Lower leg skin (tissue), 4 donors: Measurements from ENCODE around the gene KIF26B. TPM values are rescaled to one million over a fixed set of nuclear protein-coding genes. Genes with fewer than 3 reads are reported as not detected.

Experiments used
- DNase-seq, 2 donors: peaks; one replicate each; pipeline ENCODE4 v3.0.0-alpha.2; 2019; ENCODE audit warnings: low spot score in 2 of 2
- H3K4me3 ChIP-seq: fragments of 200-600 bp; sonication (generic); 2 replicates; pipeline ENCODE4 v1.5.1; 2017; ENCODE audit warnings: mild to moderate bottlenecking, low read depth; ENCODE audit not compliant: poor library complexity, severe bottlenecking
- POLR2A ChIP-seq, 2 donors: fragments of 450-650 bp; IDR thresholded peaks; one replicate each; pipeline ENCODE4 v1.6.1; 2016 to 2017; ENCODE audit warnings: antibody characterized with exemption in 2 of 2, mild to moderate bottlenecking in 1 of 2, moderate library complexity in 1 of 2
- WGBS, 2 donors: methylation state at CpG; one replicate each; pipeline ENCODE4 v1.1.5; 2018; 5-methylcytosine and 5-hydroxymethylcytosine counted together
- intact Hi-C: fragments of 100-400 bp; cut with DNase I; formaldehyde crosslinking; loops from one replicate; pipeline ENCODE4 v1.15.0; 2023; ENCODE audit warnings: low total_unique reads
- total RNA-seq, 4 donors: library from RNA; depleted of rRNA; stranded (reverse); fragments of >200 nt; gene quantifications; one replicate each; pipeline ENCODE4 v1.1.0, GENCODE V29; 2016
- TF ChIP-seq, protein P1 (sequence below), 3 donors: fragments of 450-650 bp; IDR thresholded peaks; one replicate each; pipeline ENCODE4 v1.5.1; 2016; ENCODE audit warnings: antibody characterized with exemption in 3 of 3, mild to moderate bottlenecking in 3 of 3, moderate library complexity in 2 of 3

The KIF26B gene
- total RNA-seq, 4 donors from 2014 or later: 3.9 to 6.6 (median 5.7) TPM

DNA sequence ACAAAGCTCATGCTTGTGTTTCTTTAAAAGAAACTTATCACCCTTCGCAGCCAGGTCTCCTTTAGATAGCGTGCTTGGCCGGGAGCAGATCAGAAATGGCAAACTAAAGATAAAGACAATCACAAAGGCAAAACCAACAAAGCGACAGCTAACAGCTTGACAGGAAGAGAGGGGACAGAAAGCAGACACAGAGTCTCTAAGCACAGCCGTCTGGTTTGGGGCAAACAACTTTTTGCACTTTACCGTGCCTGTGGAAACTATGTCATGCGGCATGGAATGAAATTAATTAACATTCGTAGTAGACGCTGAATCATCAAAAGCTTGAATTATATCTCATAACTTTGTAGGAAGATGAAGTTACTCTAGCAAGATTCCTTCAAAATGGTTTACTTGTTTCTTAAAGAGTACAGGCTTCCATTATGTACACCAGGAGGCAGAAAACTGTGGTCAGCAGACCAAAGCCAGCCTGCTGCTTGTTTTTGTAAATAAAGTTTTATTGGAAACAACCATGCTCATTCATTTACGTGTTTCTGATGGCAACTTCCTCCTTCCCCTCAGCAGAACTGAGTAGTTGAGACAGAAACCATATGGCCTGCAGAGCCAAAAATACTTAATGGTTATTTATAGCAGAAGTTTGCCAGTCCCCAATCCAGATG lies 183.2 kb downstream of the KIF26B start:
- H3K4me3 ChIP-seq: no peak overlapping the region
- intact Hi-C loops: no loop called here
- 73 to 81% methylated on average over 10 of the region's 10 CpGs for WGBS, 2 donors
- DNase-seq: no peak
- no peak for TF ChIP-seq POLR2A (IDR thresholded peaks at IDR 0.05)

DNA sequence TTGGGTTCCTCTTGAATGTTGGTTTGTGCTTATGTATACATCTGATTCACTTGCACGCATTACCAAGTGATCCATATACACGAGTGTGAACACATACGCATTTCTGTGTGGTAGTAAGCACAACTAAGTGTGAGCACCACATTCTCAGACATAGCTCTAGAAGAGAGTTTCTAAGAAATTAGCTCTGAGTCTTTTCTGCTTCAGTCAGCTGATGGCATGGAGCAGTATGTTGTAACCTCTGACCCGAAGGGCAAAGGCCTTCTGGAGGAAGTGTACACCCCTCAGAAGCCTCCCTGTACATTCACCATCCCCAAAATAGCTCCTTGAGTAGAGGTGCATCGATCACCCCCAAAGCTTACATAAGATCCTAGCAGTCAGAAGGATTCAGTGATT lies 183.7 kb downstream of the KIF26B start:
- no peak overlapping the region for H3K4me3 ChIP-seq
- 83 to 89% methylated on average over 5 of the region's 5 CpGs for WGBS, 2 donors
- no peak for DNase-seq
- no peak for TF ChIP-seq POLR2A (IDR thresholded peaks at IDR 0.05)
- TF ChIP-seq, protein P1, sequence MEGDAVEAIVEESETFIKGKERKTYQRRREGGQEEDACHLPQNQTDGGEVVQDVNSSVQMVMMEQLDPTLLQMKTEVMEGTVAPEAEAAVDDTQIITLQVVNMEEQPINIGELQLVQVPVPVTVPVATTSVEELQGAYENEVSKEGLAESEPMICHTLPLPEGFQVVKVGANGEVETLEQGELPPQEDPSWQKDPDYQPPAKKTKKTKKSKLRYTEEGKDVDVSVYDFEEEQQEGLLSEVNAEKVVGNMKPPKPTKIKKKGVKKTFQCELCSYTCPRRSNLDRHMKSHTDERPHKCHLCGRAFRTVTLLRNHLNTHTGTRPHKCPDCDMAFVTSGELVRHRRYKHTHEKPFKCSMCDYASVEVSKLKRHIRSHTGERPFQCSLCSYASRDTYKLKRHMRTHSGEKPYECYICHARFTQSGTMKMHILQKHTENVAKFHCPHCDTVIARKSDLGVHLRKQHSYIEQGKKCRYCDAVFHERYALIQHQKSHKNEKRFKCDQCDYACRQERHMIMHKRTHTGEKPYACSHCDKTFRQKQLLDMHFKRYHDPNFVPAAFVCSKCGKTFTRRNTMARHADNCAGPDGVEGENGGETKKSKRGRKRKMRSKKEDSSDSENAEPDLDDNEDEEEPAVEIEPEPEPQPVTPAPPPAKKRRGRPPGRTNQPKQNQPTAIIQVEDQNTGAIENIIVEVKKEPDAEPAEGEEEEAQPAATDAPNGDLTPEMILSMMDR (IDR thresholded peaks at IDR 0.05): no peak
- intact Hi-C loops: no loop called here

DNA sequence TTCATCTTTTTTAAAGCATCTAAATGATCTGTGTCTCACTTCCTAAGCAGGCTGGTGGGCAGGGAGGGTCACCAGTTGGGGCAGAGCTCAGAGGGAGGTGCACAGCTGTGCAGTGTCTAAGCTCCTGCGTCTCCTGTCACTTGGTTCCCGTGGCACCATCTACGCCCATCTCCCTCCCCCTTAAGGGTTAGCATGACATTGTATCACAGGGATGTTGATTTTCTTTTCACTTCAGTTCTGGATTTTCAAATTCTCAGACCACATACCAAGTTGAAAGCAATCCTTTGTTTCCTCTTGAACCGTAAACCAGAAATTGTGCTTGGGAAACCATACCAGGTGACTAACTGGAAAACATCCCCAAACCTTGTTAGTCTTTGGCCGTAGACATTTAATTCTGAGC lies 187.0 kb downstream of the KIF26B start:
- intact Hi-C loops: no loop called here
- no peak for DNase-seq
- WGBS, 2 donors: 83 to 90% methylated on average over 5 of the region's 5 CpGs

DNA sequence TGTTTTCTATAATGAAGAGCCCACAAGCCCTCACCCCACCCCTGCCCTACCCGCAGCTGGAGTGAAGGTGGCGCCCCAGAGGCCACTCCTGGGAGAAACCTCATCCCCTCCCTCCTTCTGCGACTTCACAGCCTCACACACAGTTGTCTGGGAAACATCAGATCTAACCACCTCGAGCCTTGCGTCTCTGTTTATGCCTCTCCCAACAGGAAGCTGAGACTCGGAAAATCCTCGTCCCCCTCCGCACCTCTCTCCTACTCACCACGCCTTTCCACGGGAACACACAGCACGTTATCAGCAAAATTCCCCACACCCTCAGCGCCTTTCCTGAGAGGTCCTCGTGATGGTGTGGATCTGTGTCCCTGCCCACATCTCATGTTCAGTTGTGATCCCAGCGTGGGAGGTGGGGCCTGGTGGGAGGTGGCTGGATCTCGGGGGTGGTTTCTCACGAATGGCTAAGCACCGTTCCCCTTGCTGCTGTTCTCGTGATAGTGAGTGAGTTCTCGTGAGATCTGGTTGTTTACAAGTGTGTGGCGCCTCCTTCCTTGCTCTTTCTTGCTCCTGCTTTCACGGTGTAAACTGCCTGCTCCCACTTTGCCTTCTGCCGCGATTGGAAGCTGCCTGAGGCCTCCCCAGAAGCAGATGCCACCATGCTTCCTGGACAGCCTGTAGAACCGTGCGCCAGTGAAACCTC lies 190.6 kb downstream of the KIF26B start:
- intact Hi-C loops: no loop called here
- TF ChIP-seq POLR2A (IDR thresholded peaks at IDR 0.05): no peak
- TF ChIP-seq, protein P1 (IDR thresholded peaks at IDR 0.05): no peak
- WGBS, 2 donors: 85 to 90% methylated on average over 25 of the region's 25 CpGs
- DNase-seq: no peak
- H3K4me3 ChIP-seq: no peak overlapping the region

More for the DNA sequence above, 187.0 kb downstream of the KIF26B start:
- no peak overlapping the region for H3K4me3 ChIP-seq
- no peak for TF ChIP-seq POLR2A (IDR thresholded peaks at IDR 0.05)
- TF ChIP-seq, protein P1 (IDR thresholded peaks at IDR 0.05): no peak

DNA sequence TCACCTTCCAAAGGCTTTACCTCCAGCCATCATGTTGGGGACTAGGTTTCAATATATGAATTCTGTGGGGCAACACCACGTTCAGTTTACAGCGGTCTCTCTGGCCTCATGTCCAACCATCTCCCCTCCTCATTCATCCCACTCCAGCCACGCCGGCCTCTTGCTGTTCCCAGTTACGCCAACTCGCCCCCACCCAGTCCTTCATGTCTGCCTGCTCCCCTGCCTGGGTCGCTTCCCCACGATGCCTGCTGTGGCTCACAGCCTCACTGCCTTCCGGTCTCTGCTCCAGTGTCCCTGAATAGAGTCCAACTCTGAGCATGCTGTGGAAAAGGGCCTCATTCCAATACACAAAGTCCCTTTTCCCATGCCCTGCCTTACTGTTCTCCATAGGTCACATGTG lies 193.8 kb downstream of the KIF26B start:
- intact Hi-C loops: no loop called here
- 93 to 97% methylated on average over 9 of the region's 9 CpGs for WGBS, 2 donors

DNA sequence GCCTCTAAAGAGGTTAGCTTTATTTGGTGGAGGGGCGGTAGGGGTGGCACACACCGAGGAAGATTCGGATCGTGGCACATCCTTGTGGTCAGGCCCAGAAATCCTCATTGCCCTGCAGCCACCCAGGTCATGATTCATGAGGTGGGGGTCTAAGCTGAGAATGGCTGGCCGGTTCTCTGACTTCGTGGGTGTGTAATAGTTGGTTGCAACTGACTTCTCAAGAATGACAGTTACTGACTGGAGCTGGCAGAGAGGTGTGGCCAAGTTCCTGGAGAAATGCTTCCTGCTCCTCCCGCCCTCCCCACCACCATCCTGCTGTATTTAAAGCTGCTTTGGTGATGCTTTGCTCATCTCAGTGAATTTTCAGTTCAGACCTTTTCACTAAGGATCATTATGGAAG lies 198.6 kb downstream of the KIF26B start:
- no peak for TF ChIP-seq POLR2A (IDR thresholded peaks at IDR 0.05)
- TF ChIP-seq, protein P1 (IDR thresholded peaks at IDR 0.05): no peak
- DNase-seq: no peak
- WGBS, 2 donors: 80 to 90% methylated on average over 7 of the region's 7 CpGs
- no peak overlapping the region for H3K4me3 ChIP-seq
- intact Hi-C loops: no loop called here

More for the DNA sequence above, 193.8 kb downstream of the KIF26B start:
- TF ChIP-seq, protein P1 (IDR thresholded peaks at IDR 0.05): no peak
- TF ChIP-seq POLR2A (IDR thresholded peaks at IDR 0.05): no peak
- no peak for DNase-seq
- no peak overlapping the region for H3K4me3 ChIP-seq
